CD4-positive, CD25-positive, alpha-beta regulatory T cell (primary cell): ENCODE results near the gene ZC3HAV1L. TPM values are rescaled to one million over a fixed set of nuclear protein-coding genes. Genes with fewer than 3 reads are reported as not detected.

ENCODE experiments used
- ATAC-seq, 2 donors: fragments of 150-1000 bp; cut with Tn5 transposase; one replicate each; pipeline ENCODE4 v1.10.0; 2021; ENCODE audit warnings: low read depth in 2 of 2, moderate number of reproducible peaks in 2 of 2, moderate library complexity in 1 of 2
- DNase-seq, 3 donors: peaks; one replicate each; pipeline versions ENCODE4 v3.0.0 to v3.0.0-alpha.2; 2012 to 2022; ENCODE audit warnings: mixed read lengths in 1 of 3
- H3K27ac ChIP-seq: one replicate; pipeline ENCODE4 v1.7.0; 2013; ENCODE audit warnings: mild to moderate bottlenecking, low read length; ENCODE audit not compliant: insufficient read depth, poor library complexity, severe bottlenecking
- H3K27me3 ChIP-seq: one replicate; pipeline ENCODE4 v1.7.0; 2013; ENCODE audit warnings: low read length; ENCODE audit not compliant: control insufficient read depth, insufficient read depth
- H3K36me3 ChIP-seq: one replicate; pipeline ENCODE4 v1.7.0; 2013; ENCODE audit warnings: mild to moderate bottlenecking, low read length, moderate library complexity; ENCODE audit not compliant: control insufficient read depth, insufficient read depth
- H3K4me1 ChIP-seq: 2 replicates; pipeline ENCODE4 v1.7.0; 2013; ENCODE audit warnings: mild to moderate bottlenecking, low read length; ENCODE audit not compliant: insufficient read depth, control insufficient read depth, poor library complexity, severe bottlenecking
- H3K4me3 ChIP-seq: one replicate; pipeline ENCODE4 v1.7.0; 2013; ENCODE audit warnings: low read depth, mild to moderate bottlenecking, low read length, moderate library complexity
- H3K9me3 ChIP-seq, 2 experiments: 1 replicate in 1 of 2; 2 replicates in 1 of 2; pipeline ENCODE4 v1.7.0; 2013; ENCODE audit warnings: low read length in 2 of 2, mild to moderate bottlenecking in 1 of 2, moderate library complexity in 1 of 2; ENCODE audit not compliant: control insufficient read depth in 2 of 2
- H3K27ac Mint-ChIP-seq, 3 donors: one replicate each; pipeline ENCODE4 v1.8.0; 2020 to 2022; ENCODE audit warnings: mild to moderate bottlenecking in 3 of 3, mixed read lengths in 3 of 3, moderate library complexity in 2 of 3
- H3K27me3 Mint-ChIP-seq: one replicate; pipeline ENCODE4 v1.8.0; 2022; ENCODE audit warnings: mild to moderate bottlenecking, mixed read lengths
- H3K36me3 Mint-ChIP-seq: one replicate; pipeline ENCODE4 v1.8.0; 2020; ENCODE audit warnings: mixed read lengths
- H3K4me1 Mint-ChIP-seq, 4 donors: one replicate each; pipeline ENCODE4 v1.8.0; 2020 to 2022; ENCODE audit warnings: mixed read lengths in 4 of 4, mild to moderate bottlenecking in 1 of 4
- H3K4me3 Mint-ChIP-seq, 4 donors: one replicate each; pipeline ENCODE4 v1.8.0; 2020 to 2022; ENCODE audit warnings: mild to moderate bottlenecking in 4 of 4, mixed read lengths in 4 of 4, moderate library complexity in 3 of 4
- H3K9me3 Mint-ChIP-seq, 7 donors: one replicate each; pipeline ENCODE4 v1.8.0; 2020 to 2022; ENCODE audit warnings: mixed read lengths in 7 of 7, mild to moderate bottlenecking in 3 of 7, moderate library complexity in 2 of 7
- polyA plus RNA-seq, 4 donors: library from polyadenylated mRNA; unstranded; fragments of 300-500 nt; fragmentation: Illumina TruSeq; gene quantifications; one replicate each; pipeline ENCODE4 v1.2.3, GENCODE V29; 2021
- total RNA-seq: library from RNA; stranded (reverse); gene quantifications from one replicate; pipeline ENCODE4 v1.2.3, GENCODE V29; 2022

ZC3HAV1L gene
- total and polyA plus RNA-seq, 5 donors from 2014 or later: 0.25 to 1.4 (median 0.75) TPM; not detected in 1

GRCh38 chr7:139041378-139042085 is 5.7 kb upstream of the ZC3HAV1L start:
- Mint-ChIP-seq H3K27ac (peak overlapping the region; percentile 22 to 79 (median 78)), H3K27me3 (peaks cover 5% of the 10 kb centered on the region)
- peaks cover 25% of the 10 kb centered on the region for H3K36me3 ChIP-seq

GRCh38 chr7:139038691-139039090 is 2.8 kb upstream of the ZC3HAV1L start:
- Mint-ChIP-seq H3K4me3 (peak overlapping the region in 1 of 4 donors; percentile 40), H3K27me3 (peaks cover 5% of the 10 kb centered on the region), H3K9me3 (peaks cover 0 to 1% (median 0%) of the 10 kb centered on the region in 7 donors), H3K4me1 (peaks cover 13 to 36% (median 21%) of the 10 kb centered on the region in 4 donors), H3K27ac (no peak overlapping the region), H3K36me3 (peaks cover 6% of the 10 kb centered on the region)
- Histone ChIP-seq H3K36me3 (peaks cover 3% of the 10 kb centered on the region), H3K4me1 (peaks cover 25% of the 10 kb centered on the region), H3K27me3 (no peaks in the 10 kb centered on the region), H3K4me3 (no peak overlapping the region), H3K9me3 (no peaks in the 10 kb centered on the region), H3K27ac (no peak overlapping the region)
- no peak for ATAC-seq
- no peak for DNase-seq

More at GRCh38 chr7:139041378-139042085, 5.7 kb upstream of the ZC3HAV1L start:
- Histone ChIP-seq H3K27ac (peak overlapping the region; percentile 34), H3K4me1 (peaks cover 33% of the 10 kb centered on the region), H3K27me3 (no peaks in the 10 kb centered on the region), H3K4me3 (no peak overlapping the region), H3K9me3 (no peaks in the 10 kb centered on the region)
- DNase-seq: peak in 1 of 3 donors; percentile 26
- Mint-ChIP-seq H3K36me3 (peaks cover 32% of the 10 kb centered on the region), H3K4me1 (peaks cover 33 to 45% (median 39%) of the 10 kb centered on the region in 4 donors), H3K9me3 (peaks cover 0 to 3% (median 0%) of the 10 kb centered on the region in 7 donors), H3K4me3 (peak overlapping the region in 3 of 4 donors; percentile 4 to 60 (median 9))
- peak in 1 of 2 donors; percentile 30 for ATAC-seq

GRCh38 chr7:139036901-139037300 is 1.1 kb upstream of the ZC3HAV1L start:
- no peak overlapping the region for H3K27ac Mint-ChIP-seq
- ATAC-seq: no peak
- H3K27me3 Mint-ChIP-seq: peaks cover 5% of the 10 kb centered on the region

GRCh38 chr7:139034855-139035585 is 822 bp downstream of the ZC3HAV1L start:
- Histone ChIP-seq H3K4me3 (peak overlapping the region; percentile 13), H3K36me3 (no peaks in the 10 kb centered on the region), H3K27ac (no peak overlapping the region), H3K4me1 (peaks cover 20% of the 10 kb centered on the region), H3K27me3 (no peaks in the 10 kb centered on the region), H3K9me3 (no peaks in the 10 kb centered on the region)
- ATAC-seq: peak; percentile 12 to 38
- Mint-ChIP-seq H3K27ac (no peak overlapping the region), H3K4me1 (peaks cover 0 to 28% (median 13%) of the 10 kb centered on the region in 4 donors), H3K9me3 (no peaks in the 10 kb centered on the region), H3K4me3 (peak overlapping the region; percentile 58 to 89 (median 83)), H3K36me3 (no peaks in the 10 kb centered on the region), H3K27me3 (peaks cover 5% of the 10 kb centered on the region)
- peak in 1 of 3 donors; percentile 37 for DNase-seq

More at GRCh38 chr7:139036901-139037300, 1.1 kb upstream of the ZC3HAV1L start:
- no peak for DNase-seq
- H3K27me3 ChIP-seq: no peaks in the 10 kb centered on the region
- H3K4me1 Mint-ChIP-seq: peaks cover 8 to 32% (median 18%) of the 10 kb centered on the region in 4 donors
- H3K9me3 ChIP-seq: no peaks in the 10 kb centered on the region
- peak overlapping the region; percentile 44 to 87 (median 69) for H3K4me3 Mint-ChIP-seq
- no peak overlapping the region for H3K27ac ChIP-seq
- peaks cover 0 to 1% (median 0%) of the 10 kb centered on the region in 7 donors for H3K9me3 Mint-ChIP-seq
- H3K36me3 Mint-ChIP-seq: no peaks in the 10 kb centered on the region
- H3K36me3 ChIP-seq: no peaks in the 10 kb centered on the region
- peaks cover 25% of the 10 kb centered on the region for H3K4me1 ChIP-seq
- no peak overlapping the region for H3K4me3 ChIP-seq

- H3K4me3 ChIP-seq: no peak overlapping the region
- H3K27me3 ChIP-seq: no peaks in the 10 kb centered on the region
- no peak overlapping the region for H3K27ac ChIP-seq
- no peak for ATAC-seq
- H3K27me3 Mint-ChIP-seq: peaks cover 5% of the 10 kb centered on the region
- no peak for DNase-seq
- no peak overlapping the region for H3K27ac Mint-ChIP-seq
- H3K4me1 Mint-ChIP-seq: peaks cover 0 to 28% (median 13%) of the 10 kb centered on the region in 4 donors
- no peaks in the 10 kb centered on the region for H3K9me3 ChIP-seq
- peaks cover 20% of the 10 kb centered on the region for H3K4me1 ChIP-seq
- peak overlapping the region; percentile 58 to 89 (median 83) for H3K4me3 Mint-ChIP-seq
- no peaks in the 10 kb centered on the region for H3K36me3 ChIP-seq
- no peaks in the 10 kb centered on the region for H3K9me3 Mint-ChIP-seq
- no peaks in the 10 kb centered on the region for H3K36me3 Mint-ChIP-seq
These were observed 1.5 kb downstream of the ZC3HAV1L start for GRCh38 chr7:139034336-139034735.

- Histone ChIP-seq H3K27me3 (no peaks in the 10 kb centered on the region), H3K4me1 (peaks cover 20% of the 10 kb centered on the region), H3K9me3 (no peaks in the 10 kb centered on the region), H3K4me3 (no peak overlapping the region), H3K36me3 (no peaks in the 10 kb centered on the region), H3K27ac (no peak overlapping the region)
- Mint-ChIP-seq H3K36me3 (no peaks in the 10 kb centered on the region), H3K9me3 (no peaks in the 10 kb centered on the region), H3K27me3 (peaks cover 5% of the 10 kb centered on the region), H3K4me1 (peaks cover 0 to 28% (median 13%) of the 10 kb centered on the region in 4 donors), H3K4me3 (peak overlapping the region in 3 of 4 donors; percentile 3 to 89 (median 58)), H3K27ac (peak overlapping the region in 1 of 3 donors; percentile 63)
- DNase-seq (peak in 1 of 3 donors; percentile 29), ATAC-seq (no peak)
These were observed 2.3 kb downstream of the ZC3HAV1L start for GRCh38 chr7:139033346-139034114.

- Mint-ChIP-seq H3K4me1 (peaks cover 0 to 23% (median 10%) of the 10 kb centered on the region in 4 donors), H3K27me3 (peaks cover 2% of the 10 kb centered on the region), H3K36me3 (no peaks in the 10 kb centered on the region), H3K9me3 (no peaks in the 10 kb centered on the region), H3K27ac (no peak overlapping the region), H3K4me3 (peak overlapping the region in 1 of 4 donors; percentile 86)
- Histone ChIP-seq H3K27ac (no peak overlapping the region), H3K4me3 (no peak overlapping the region), H3K9me3 (no peaks in the 10 kb centered on the region), H3K27me3 (no peaks in the 10 kb centered on the region), H3K4me1 (peaks cover 20% of the 10 kb centered on the region), H3K36me3 (no peaks in the 10 kb centered on the region)
- ATAC-seq: no peak
- DNase-seq: no peak
These were observed 3.4 kb downstream of the ZC3HAV1L start for GRCh38 chr7:139032473-139032872.
